Kidney (tissue), 14 donors: Measurements from ENCODE around the gene DTX3. TPM values are rescaled to one million over a fixed set of nuclear protein-coding genes. Genes with fewer than 3 reads are reported as not detected.

Experiments used
- DNase-seq, 5 donors: peaks; one replicate each; pipeline ENCODE4 v3.0.0-alpha.2; 2013 to 2020
- FAIRE-seq: peaks from 2 replicates; lab custom pipeline; 2012; peaks lifted over from hg19 to GRCh38; lab: Jason Lieb, UNC
- H3K27ac ChIP-seq, 2 donors: one replicate each; pipeline ENCODE4 v1.7.0; 2013; ENCODE audit warnings: low read depth in 2 of 2, low read length in 2 of 2, inconsistent platforms in 1 of 2
- H3K27me3 ChIP-seq: one replicate; pipeline ENCODE4 v1.7.1; 2013; ENCODE audit warnings: low read length, inconsistent platforms; ENCODE audit not compliant: control insufficient read depth, insufficient read depth
- H3K36me3 ChIP-seq, 3 donors: one replicate each; pipeline versions ENCODE4 v1.7.0 to v1.7.1; 2013; ENCODE audit warnings: low read length in 3 of 3, control low read depth in 1 of 3, inconsistent platforms in 1 of 3; ENCODE audit not compliant: insufficient read depth in 3 of 3, control insufficient read depth in 2 of 3
- H3K4me1 ChIP-seq, 3 donors: one replicate each; pipeline versions ENCODE4 v1.7.0 to v1.7.1; 2013; ENCODE audit warnings: low read length in 3 of 3, inconsistent platforms in 1 of 3, low read depth in 1 of 3; ENCODE audit not compliant: control insufficient read depth in 2 of 3, insufficient read depth in 2 of 3
- H3K4me3 ChIP-seq, 3 donors: one replicate each; pipeline versions ENCODE4 v1.7.0 to v1.8.1; 2013; ENCODE audit warnings: low read length in 3 of 3, control low read depth in 1 of 3, inconsistent platforms in 1 of 3
- H3K9ac ChIP-seq, 3 donors: one replicate each; pipeline versions ENCODE4 v1.7.0 to v1.7.1; 2013; ENCODE audit warnings: low read length in 3 of 3, control low read depth in 1 of 3, inconsistent platforms in 1 of 3
- H3K9me3 ChIP-seq, 3 donors: one replicate each; pipeline versions ENCODE4 v1.7.0 to v1.7.1; 2013; ENCODE audit warnings: low read length in 3 of 3, control low read depth in 1 of 3, inconsistent platforms in 1 of 3; ENCODE audit not compliant: control insufficient read depth in 2 of 3, insufficient read depth in 1 of 3
- CTCF ChIP-seq: IDR thresholded peaks from 3 replicates; pipeline ENCODE4 v1.5.1; 2012; ENCODE audit warnings: mild to moderate bottlenecking, moderate library complexity, borderline replicate concordance; ENCODE audit not compliant: insufficient read depth; ENCODE audit errors: extremely low read depth
- intact Hi-C: fragments of 100-400 bp; cut with DNase I; formaldehyde crosslinking; loops from one replicate; pipeline ENCODE4 v1.11.1; 2022
- polyA plus RNA-seq: library from polyadenylated mRNA; stranded (reverse); fragments of 350-450 nt; fragmentation: Illumina TruSeq; extraction: RNeasy Lipid Tissue Mini Kit (QIAGEN cat#74804); gene quantifications from one replicate; pipeline ENCODE4 v1.2.3, GENCODE V29; 2014; ENCODE audit warnings: low read depth, low replicate concordance; ENCODE audit not compliant: insufficient read depth
- total RNA-seq: library from RNA; stranded (reverse); fragmentation: NEBNext Ultra II Directional; extraction: Animal tissue kit (Norgen Biotek cat#: 25700); gene quantifications from one replicate; pipeline ENCODE4 v1.2.1, GENCODE V29; 2021
- donor health status: control.
- donor health status: control.
- donor health status: control.
- donor health status: control.
- donor health status: control.
- donor health status: DM: yes; HTN: yes; CAD: no.
- donor health status: Normal renal cell carcinoma (clear cell type).

The DTX3 gene
- total and polyA plus RNA-seq, 2 donors from 2014 or later: 34.5 to 41.2 TPM

GRCh38 chr12:57577981-57578758 lies 26.5 kb upstream of the DTX3 start:
- no peak overlapping the region for H3K4me3 ChIP-seq
- FAIRE-seq (no peak), DNase-seq (no peak)
- no peak overlapping the region for H3K27ac ChIP-seq
- H3K9me3 ChIP-seq: no peaks in the 10 kb centered on the region
- intact Hi-C loops: no loop called here
- no peak for TF ChIP-seq CTCF
- H3K27me3 ChIP-seq: no peaks in the 10 kb centered on the region
- H3K4me1 ChIP-seq: no peaks in the 10 kb centered on the region
- H3K36me3 ChIP-seq: no peaks in the 10 kb centered on the region
- H3K9ac ChIP-seq: no peak overlapping the region

- Histone ChIP-seq H3K4me1 (no peaks in the 10 kb centered on the region), H3K27me3 (no peaks in the 10 kb centered on the region), H3K4me3 (no peak overlapping the region), H3K27ac (no peak overlapping the region), H3K36me3 (no peaks in the 10 kb centered on the region), H3K9me3 (no peaks in the 10 kb centered on the region), H3K9ac (no peak overlapping the region)
- FAIRE-seq: no peak
- no peak for TF ChIP-seq CTCF
- intact Hi-C loops: no loop called here
- no peak for DNase-seq
These were observed 25.6 kb upstream of the DTX3 start for GRCh38 chr12:57579011-57579410.

- Histone ChIP-seq H3K36me3 (no peaks in the 10 kb centered on the region), H3K27ac (no peak overlapping the region), H3K4me3 (no peak overlapping the region), H3K9me3 (no peaks in the 10 kb centered on the region), H3K9ac (no peak overlapping the region), H3K4me1 (no peaks in the 10 kb centered on the region), H3K27me3 (no peaks in the 10 kb centered on the region)
- DNase-seq: no peak
- no peak for FAIRE-seq
- intact Hi-C loops: loop anchor here (5.0 kb wide), 1 partner anchor 42 kb away; no protein-coding TSS in a partner anchor
- TF ChIP-seq CTCF: no peak
These were observed 24.8 kb upstream of the DTX3 start for GRCh38 chr12:57579677-57580465.
